Breast epithelium (tissue), 3 donors: Measurements from ENCODE around the gene RALGDS.
A peak's percentile ranks its signal among the peaks of the same experiment; 100 is the strongest.

ENCODE experiments used
- CTCF ChIP-seq, 3 donors: fragments of 450-650 bp; IDR thresholded peaks; one replicate each; pipeline ENCODE4 v1.5.1; 2016 to 2017; ENCODE audit warnings: antibody characterized with exemption in 3 of 3, mild to moderate bottlenecking in 3 of 3, moderate library complexity in 3 of 3
- POLR2A ChIP-seq: fragments of 450-650 bp; IDR thresholded peaks from one replicate; pipeline ENCODE4 v1.6.1; 2016; ENCODE audit warnings: antibody characterized with exemption, mild to moderate bottlenecking, moderate library complexity

- TF ChIP-seq POLR2A (no peak), CTCF (IDR thresholded peaks at IDR 0.05) (peak in 1 of 3 donors; percentile 35)
These were observed 8.2 kb upstream of the RALGDS start for GRCh38 chr9:133129001-133129795.
